GM21390 (cell line): ENCODE measurements around the gene ASB6.
"Not testable (repeated sequence)": the region's sequence is repeated elsewhere in the genome, so short reads cannot be mapped to it uniquely, and the experiment has no call there.

Experiments
- ATAC-seq: cut with Tn5 transposase; IDR thresholded peaks from one replicate; pipeline ENCODE4 v1.9.1; 2021; ENCODE audit not compliant: unreplicated experiment

Gene ASB6

DNA sequence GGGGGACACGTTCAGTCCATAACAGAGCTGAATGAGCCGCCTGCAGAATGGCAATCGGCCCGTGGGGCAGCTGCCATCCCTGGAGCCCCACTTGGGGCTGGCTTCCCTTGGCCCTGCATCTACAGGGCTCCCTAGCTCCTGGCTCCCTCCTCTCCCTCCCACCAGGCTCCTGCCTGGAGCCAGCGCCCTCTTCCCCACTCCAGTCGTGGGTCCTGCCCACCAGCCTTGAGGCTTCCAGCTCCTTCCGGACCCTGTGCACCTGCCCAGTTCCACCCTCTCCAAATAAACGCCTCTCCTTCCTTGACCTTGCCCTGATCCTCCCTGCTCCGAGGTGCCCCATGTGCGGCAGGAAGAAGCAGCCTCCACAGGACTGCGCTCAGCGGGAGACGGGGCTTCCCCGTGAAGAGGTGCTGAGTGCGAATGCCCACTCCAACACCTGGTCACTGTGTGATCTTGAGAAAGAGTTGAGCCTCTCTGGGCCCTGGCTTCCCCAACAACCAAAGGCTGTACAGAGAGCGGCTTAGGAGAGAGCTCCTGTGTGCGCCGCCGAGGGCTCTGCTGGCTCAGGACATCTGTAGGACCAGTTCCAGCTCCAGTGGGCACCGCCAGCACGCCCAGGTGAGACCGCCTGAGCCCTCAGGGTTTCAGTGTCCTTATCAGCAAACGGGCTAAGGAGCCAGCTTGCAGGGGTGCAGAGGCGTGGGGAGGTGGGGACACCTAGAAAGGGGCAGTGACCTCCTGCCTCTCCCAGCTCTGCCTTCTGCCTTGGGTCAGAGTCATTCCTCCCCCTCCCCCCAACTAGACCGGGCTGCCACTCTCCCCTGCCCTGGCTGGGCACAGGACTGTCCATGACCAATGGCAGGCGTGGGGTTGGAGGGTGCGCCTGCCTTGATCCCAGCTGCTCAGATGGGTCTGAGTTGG is 33.1 kb downstream of the ASB6 start:
- ATAC-seq = no peak

DNA sequence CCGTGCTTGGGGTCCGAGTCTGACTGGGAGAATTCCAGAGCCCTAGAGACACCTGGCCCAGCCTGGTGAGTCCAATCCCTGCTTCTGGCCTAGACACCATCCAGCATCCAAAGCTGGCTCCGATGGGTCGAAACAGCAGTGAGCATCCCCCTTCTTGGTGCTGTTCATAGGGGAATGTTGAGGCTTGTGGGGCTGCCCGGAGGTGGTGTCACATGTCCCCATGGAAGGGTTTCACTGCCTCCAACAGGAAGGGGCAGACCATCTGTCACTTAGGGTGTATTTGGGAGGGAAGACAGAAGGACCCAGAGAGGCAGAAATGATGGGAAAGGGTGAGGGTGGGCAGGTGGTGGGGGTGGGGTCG is 34.9 kb downstream of the ASB6 start:
- ATAC-seq = no peak

DNA sequence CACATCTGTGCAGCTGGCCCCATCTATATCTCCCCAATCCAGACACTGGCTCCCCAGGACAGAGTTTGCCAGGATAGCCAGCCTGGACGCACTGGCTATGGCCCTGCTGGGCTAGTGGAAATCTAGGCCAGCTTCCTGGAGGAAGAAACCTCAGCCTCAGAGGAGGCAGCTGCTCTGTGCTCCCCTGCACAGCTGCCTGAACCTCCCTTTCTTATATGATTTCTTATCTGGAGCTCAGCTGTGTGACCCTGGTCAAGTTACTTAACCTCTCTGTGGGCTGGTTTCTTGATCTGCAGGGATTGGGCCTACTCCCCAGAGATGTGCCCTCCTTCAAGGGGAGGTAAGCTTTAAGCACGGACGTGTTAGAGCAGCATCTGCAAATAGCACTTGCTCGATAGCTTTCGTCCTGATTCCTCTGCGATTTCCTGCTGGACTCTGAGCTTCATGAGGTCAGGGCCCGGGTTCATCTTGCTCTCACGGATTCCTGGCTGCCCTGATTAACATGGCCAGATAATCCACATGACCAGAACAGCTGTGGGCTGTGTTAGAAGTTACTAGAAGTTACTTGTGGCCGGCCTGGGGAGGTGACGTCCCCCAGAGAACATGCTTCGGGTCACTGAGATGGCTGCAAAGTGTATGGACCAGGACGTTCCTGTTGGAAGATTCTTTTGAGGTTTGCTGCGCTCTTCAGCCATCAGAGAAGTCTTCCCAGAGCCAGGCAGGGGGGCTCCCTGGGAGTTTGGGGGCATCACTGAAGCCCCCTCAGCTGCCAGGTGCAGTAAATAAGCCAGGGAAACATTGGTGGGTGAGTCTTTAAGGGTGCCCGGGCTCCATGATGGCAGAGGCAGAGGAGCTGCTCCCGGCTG is 35.6 kb downstream of the ASB6 start:
- no peak for ATAC-seq

DNA sequence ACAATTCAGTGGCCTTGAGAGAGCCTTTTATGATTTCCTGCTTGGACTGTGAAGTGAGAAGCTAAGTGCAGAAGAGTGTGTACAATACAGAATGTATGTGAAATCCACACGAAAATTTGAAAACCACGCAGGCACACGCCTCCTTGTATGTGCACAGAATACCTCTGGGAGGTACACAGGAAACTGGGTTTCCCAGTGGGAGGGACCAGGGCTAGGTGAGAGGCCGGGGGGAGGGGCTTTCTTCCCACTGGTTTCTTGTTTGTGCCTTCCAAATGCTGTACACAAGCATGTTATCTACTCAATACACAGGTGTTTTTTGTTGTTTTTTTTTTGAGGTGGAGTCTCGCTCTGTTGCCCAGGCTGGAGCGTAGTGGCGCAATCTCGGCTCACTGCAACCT is 37.2 kb downstream of the ASB6 start:
- no peak for ATAC-seq

DNA sequence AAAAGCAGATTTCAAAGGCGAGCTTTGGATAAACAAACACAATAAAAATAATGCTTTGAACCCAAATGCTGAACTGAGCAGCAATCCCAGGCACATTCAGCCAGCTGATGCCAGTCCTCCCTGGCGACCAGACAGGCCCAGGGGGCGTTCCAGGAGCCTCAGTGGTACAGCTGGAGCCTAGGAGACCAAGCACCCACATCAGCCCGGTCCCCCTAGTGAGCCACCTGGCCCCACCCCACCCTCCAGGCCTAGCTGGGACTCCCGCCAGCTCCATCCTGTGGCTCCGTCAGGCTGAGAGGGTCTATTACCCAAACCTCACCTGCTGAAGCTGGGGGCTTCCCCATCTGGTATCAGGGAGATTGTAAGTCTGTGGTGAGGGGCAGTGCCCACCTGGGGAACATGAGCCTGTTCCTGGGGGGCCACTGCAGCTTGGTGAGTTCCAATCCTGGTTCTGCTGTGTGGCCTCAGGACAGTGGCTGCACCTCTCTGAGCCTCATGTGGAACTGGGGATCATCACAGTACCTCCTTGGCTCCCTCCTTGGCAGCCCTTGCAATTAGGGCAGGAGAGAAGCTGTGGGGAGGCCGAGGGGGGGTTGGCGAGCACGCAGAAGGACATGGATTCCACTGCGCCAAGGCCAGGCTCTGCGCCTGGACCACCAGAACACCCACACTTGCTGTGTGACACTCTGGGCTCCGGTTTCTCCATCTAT is 37.7 kb downstream of the ASB6 start:
- no peak for ATAC-seq

DNA sequence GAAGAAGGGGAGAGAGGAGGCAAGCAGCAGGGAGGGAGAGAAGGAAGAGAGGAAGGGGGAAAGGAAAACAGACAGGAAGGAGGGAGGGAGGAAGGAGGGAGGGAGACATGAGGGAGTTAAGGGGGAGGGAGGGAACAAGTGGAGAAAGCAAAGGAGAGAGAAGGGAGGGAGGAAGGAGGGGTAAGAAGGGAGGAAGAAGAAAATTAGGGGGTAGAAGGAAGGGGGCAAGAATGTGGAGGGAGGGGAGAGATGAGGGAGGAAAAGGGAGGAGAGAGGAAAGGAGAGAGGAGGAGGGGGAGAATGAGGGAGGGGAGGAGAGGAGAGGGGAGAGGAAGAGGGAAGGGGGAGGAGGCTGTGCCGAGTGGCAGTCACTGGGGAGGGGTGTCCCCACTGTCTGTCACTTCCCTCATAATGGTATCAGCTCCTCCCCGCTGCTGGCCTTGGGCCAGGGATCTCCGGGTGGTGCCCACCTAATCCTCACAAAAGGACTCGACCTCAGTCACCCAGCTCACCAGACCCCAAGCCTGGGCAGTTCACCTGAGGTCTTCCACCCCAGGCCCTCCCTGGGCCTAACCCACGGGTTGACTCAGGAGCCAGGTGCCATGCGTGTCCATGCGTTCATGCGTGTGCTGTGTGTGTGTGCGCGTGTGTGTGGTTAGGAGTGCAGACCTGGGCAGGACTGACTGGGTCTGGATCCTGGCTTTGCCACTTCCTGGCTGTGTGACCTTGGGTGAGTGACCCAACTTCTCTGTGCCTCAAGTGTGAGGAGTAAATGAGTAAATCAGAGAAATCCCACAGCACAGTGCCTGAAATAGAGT is 39.1 kb downstream of the ASB6 start:
- no peak for ATAC-seq

DNA sequence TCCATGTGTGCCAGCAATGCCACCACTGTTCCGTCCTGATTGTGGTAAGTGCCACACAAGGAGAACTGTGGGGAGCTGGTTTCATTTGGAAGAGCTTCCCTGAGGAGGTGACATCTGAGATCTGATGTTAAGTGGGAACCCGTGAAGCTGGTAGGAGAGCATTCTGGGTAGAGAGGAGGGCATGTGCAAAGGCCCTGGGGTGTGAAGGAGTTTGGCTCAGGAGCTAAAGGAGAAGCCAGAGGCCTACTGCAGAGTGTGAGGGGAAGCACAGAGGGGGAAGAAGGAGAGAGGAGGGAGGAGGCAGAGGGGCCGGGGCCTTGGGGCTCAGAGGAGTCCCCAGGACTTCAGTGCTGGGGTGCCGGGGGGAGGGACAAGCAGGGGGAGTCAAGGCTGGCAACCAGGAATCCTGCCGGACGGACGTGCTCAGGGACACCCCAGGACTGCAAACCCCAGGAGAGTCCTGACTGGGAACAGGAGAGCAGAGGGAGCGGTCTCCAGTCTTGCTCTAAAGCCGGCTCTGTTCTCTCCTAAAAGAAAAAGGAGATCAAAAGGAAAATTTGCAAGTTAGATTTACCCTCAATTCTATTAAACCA is 40.8 kb downstream of the ASB6 start:
- no peak for ATAC-seq

GRCh38 chr9:129598089-129598596 is 43.8 kb downstream of the ASB6 start:
- ATAC-seq = no peak

- no peak for ATAC-seq
These were observed 44.4 kb downstream of the ASB6 start for GRCh38 chr9:129597355-129598088.

GRCh38 chr9:129596541-129597331 is 45.2 kb downstream of the ASB6 start:
- no peak for ATAC-seq

GRCh38 chr9:129595903-129596540 is 45.9 kb downstream of the ASB6 start:
- no peak for ATAC-seq

GRCh38 chr9:129595311-129595741 is 46.6 kb downstream of the ASB6 start:
- ATAC-seq = no peak

- ATAC-seq = no peak
These were observed 47.3 kb downstream of the ASB6 start for GRCh38 chr9:129594632-129595031.

DNA sequence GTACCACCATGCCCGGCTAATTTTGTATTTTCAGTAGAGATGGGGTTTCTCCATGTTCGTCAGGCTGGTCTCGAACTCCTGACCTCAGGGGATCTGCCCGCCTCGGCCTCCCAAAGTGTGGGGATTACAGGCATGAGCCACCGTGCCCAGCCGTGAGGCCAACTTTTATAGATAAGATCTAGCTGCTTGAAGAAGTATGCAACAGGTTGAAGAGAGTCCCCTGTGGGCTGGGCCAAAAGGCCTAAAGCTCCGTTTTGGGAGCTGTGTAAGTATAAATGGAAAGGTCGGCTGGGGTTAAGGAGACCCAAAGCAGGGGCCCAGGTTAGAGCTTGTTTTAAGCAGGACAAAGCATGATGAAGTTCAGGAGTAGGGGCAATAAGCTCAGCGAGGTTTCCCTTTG is 49.2 kb downstream of the ASB6 start:
- not testable (repeated sequence) for ATAC-seq

- ATAC-seq = no peak
These were observed 50.0 kb downstream of the ASB6 start for GRCh38 chr9:129591916-129592315.

- no peak for ATAC-seq
These were observed 51.5 kb downstream of the ASB6 start for GRCh38 chr9:129590466-129590865.

GRCh38 chr9:129587487-129588262 is 54.3 kb downstream of the ASB6 start:
- no peak for ATAC-seq
